Fibroblast of skin of scalp (primary cell): Measurements from ENCODE around the gene EPO. TPM values are rescaled to one million over a fixed set of nuclear protein-coding genes. Genes with fewer than 3 reads are reported as not detected.
A peak's percentile ranks its signal among the peaks of the same experiment; 100 is the strongest.

Experiments used
- DNase-seq: peaks from one replicate; pipeline ENCODE4 v3.0.0-alpha.2; 2013
- polyA plus RNA-seq, 2 experiments: library from polyadenylated mRNA; unstranded; fragments of 120-200 nt; gene quantifications; one replicate each; pipeline ENCODE4 v1.2.1, GENCODE V29; 2013; ENCODE audit not compliant: insufficient read length in 2 of 2

The EPO gene
- polyA plus RNA-seq (2013, experiment 1 of 2; ENCODE audit: insufficient read length): not detected
- polyA plus RNA-seq (2013, experiment 2 of 2; ENCODE audit: insufficient read length): not detected

DNA sequence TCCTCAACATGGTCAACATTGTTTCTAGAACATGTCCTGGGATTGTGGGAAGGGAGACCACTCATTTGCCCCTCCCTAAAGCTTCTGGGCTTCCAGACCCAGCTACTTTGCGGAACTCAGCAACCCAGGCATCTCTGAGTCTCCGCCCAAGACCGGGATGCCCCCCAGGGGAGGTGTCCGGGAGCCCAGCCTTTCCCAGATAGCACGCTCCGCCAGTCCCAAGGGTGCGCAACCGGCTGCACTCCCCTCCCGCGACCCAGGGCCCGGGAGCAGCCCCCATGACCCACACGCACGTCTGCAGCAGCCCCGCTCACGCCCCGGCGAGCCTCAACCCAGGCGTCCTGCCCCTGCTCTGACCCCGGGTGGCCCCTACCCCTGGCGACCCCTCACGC lies at the start of gene EPO:
EPO (plus strand) TSS at position 190 of the 392 bp plus-strand sequence. CDS start 513 bp downstream, outside the sequence.
- no peak for DNase-seq

DNA sequence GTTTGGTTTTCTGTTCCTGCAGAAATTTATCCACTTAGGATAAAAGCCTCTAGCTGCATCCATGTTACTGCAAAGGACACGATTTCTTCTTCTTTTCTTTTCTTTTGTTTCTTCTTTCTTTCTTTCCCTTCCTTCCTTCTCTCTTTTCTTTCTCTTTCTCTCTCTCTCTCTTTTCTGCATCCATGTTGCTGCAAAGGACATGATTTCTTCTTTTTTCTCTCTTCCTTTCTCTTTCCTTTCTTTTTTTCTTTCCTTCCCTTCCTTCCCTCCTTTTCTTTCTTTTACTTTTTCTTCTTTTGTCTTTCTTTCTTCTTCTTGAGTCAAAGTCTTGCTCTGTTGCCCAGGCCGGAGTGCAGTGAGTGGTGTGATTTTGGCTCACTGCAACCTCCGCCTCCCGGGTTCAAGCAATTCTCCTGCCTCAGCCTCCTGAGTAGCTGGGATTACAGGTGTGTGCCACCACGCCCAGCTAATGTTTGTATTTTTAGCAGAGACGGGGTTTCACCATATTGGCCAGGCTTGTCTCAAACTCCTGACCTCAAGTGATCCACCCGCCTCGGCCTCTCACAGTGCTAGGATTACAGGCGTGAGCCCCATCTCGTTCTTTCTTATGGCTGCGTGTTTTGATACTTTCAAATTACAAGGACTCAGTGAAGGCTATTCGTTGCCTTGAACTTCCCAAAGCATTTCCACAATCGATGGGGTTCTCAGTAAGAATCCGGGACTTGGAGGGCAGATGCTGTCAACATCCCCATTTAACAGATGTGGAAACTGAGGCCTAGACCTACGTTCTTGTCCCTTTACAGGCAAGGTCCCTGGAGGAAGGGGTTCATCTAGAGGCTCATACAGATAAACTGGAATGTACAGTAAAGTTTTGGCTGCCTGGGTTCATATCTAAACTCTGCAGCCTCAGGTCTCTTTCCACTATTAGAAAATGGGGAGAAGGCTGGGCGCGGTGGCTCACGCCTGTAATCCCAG lies 48.6 kb upstream of the EPO start:
- no peak for DNase-seq

DNA sequence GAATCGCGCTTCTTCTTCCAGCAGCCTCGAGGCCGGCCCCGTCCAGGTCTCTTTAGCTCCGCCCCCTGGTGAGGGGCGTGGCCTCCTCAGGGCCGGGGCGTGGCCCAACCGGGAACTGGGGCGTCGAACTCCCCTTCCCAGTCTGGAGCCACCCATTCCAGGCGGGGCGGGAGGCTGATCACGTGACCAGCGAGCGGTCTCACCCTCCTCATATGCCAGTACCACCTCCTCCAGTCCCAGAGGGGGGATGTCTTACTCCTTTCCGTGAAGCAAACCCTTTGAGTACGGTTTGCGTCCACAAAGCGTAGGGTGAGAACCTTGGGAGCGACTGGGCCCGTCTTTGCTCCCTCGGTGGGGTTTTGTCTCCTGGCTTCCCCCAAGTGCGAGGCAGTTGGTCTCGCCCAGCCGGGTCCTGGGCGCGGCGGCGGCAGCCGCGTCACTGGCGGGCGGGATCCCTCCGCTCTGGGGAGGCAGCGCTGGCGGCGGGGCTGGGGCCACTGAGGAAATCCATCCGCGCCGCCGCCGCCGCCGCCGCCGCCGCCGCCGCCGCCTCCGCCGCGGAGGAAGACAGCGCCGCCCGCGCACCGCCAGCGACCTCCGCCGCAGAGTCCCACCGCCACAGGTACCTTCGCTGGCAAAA lies 46.8 kb upstream of the EPO start, which contains the start of gene GNB2:
GNB2 (plus strand) TSS at position 439 of the 640 bp plus-strand sequence. CDS start 2,526 bp downstream, outside the sequence.
- DNase-seq: peak; percentile 100

DNA sequence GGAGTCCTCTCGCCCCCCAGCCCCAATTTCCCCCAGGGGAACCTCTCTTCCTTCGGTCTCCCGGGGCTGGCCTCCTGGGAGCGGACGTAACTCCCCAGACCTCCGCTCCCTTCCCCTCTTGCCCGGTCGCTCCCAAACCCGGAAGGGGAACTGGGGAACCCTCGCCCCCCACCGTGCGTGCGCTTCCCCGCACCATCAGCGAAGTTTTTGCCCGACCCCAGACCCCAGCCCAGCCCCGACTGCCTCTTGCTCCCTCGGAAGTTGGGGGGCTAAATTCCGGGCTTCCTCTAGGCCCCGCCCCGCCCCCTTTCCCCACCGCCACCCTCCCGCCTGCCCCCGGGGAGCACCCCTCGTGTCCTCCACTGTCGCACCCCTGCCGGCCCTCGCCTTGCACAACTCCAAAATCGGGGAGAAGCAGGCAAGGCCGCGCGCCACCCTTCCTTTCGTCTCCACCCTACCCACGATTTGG lies 46.3 kb upstream of the EPO start:
- DNase-seq: no peak

DNA sequence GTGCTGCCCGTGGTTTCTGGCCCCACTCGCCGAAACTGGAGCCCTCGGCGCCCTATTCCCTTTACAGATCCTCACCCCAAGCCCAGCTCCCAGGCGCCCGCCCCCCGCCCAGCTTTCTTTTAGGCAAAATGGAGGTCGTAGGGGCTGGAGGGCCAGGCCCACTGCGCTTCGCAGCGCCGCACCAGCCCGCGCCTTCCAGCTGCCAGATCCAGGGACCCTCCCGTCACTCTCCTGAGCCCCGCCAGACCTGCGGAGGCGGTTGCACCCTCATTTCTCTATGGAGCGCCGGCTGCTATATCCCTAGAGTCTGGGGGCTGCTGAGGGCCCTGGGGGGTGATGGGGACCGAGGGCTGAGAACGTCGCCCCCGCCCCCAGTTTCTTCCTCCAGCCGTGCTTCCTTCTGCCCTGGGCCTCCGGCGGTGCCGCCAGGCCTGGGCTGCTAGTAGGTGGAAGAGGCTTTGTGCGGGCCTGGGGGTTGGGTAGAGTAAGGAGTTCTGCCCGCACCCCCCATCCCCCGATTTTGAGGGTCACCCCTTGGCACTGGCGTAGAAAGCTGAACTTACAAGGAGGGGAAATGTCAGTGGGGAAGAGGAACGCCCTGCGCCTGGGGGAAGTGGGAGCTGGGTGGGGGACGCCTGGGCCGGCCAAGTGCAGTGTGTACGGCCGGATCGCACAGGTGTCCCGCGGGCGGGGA lies 45.7 kb upstream of the EPO start:
- no peak for DNase-seq

DNA sequence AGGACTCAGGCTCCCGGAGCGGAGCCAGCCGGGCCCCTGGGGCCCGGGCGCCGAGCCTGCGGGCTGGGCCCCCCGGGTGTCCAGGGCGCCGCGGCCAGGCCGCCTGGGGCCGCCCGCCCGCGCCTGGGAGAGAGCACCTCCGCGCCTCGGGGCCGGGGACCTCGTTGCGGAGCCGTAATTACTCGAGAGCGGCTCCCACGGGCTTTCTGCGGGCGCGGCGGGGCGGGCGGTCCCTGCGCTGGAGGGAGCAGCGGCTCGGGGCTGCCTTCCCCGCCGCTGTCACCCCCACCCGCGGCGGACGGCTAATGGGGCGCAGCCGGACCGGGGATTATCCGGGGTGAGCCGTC lies 45.2 kb upstream of the EPO start:
- no peak for DNase-seq

DNA sequence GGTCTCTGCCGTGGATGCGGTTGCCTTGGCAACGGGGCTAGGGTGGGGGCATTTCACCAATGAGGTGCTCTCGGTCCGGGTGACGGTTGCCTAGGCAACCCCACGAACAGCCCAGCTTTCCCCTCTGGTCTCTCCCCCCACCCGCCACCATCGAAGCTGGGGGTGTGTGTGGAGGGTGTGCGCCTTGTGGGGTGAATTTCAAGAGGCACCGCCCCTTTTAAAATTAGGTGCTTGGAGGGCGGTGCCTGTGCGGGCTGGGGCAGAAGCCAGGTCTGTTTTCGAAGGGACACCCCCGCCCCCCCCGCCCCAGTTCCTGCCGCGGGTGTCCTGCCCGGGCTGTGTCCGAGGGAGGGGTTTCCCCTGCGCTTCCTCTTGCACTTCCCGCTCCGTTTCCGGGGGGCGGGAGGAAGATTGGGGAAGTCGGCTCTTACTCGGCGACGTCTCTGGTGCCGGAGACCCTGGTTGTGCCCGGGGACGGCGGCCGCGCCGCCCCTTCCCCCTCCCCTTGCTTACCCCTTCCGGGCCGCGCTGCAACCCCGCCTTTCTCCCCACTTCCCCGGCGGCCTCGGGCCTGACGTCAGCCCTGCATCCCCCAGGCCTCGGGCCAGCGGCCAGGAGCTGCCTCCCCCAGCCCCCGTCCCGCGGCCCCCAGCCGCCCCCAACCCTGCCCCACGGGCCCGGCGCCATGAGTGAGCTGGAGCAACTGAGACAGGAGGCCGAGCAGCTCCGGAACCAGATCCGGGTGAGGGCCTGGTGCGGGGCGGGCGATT lies 44.5 kb upstream of the EPO start:
- peak; percentile 65 for DNase-seq

DNA sequence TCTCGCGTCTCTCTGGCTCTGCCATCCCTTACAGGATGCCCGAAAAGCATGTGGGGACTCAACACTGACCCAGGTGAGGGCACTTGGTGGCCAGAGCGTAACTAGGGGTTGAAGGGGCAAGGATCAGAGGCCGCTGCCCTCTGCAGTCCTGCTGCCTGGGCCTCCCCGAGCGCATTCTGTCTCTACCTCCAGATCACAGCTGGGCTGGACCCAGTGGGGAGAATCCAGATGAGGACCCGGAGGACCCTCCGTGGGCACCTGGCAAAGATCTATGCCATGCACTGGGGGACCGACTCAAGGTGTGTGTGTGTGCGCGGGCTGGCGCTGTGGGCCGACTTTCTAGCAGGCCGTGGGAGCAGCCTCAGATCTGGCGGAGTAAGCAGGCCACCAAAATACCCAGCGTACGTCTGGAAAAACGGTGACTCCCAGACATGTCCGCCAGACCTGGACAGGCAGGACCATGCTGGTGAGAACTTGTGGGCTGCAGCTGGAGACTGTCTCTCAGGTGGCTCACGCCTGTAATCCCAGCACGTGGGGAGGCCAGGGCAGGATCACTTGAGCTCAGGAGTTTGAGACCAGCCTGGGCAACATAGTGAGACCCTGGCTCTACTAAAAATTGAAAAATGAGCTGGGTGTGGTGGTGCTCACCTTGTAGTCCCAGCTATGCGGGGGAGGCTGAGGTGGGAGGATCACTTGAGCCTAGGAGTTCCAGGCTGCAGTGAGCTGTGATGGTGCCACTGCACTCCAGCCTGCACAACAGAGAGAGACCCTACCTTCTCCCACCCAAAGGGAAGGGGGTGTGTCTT lies 43.6 kb upstream of the EPO start:
- DNase-seq: no peak

DNA sequence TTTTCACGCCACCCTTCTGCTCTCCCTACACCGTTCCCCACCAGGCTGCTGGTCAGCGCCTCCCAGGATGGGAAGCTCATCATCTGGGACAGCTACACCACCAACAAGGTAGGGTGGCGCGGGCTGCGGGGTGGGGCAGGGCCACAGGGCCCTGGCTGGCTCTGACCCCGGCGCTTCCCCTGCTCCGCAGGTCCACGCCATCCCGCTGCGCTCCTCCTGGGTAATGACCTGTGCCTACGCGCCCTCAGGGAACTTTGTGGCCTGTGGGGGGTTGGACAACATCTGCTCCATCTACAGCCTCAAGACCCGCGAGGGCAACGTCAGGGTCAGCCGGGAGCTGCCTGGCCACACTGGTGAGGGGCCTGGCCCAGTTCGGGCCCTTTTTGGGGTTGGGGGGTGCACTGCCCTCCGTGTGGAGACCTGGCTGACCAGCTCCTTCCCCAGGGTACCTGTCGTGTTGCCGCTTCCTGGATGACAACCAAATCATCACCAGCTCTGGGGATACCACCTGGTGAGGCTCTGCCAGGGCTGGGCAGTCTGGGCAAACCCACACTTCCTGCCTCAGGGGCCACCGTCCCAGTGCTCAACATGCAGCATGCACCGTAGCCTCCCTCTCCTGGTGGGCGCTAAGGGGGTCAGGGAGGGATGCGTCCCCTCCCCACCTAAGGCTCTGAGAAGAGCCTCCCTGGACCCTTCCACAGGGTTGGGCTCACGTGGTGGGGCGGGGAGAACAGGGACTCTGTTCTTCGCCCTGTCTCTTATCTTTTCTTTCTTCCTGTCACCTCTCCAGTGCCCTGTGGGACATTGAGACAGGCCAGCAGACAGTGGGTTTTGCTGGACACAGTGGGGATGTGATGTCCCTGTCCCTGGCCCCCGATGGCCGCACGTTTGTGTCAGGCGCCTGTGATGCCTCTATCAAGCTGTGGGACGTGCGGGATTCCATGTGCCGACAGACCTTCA lies 42.7 kb upstream of the EPO start:
- DNase-seq: no peak

DNA sequence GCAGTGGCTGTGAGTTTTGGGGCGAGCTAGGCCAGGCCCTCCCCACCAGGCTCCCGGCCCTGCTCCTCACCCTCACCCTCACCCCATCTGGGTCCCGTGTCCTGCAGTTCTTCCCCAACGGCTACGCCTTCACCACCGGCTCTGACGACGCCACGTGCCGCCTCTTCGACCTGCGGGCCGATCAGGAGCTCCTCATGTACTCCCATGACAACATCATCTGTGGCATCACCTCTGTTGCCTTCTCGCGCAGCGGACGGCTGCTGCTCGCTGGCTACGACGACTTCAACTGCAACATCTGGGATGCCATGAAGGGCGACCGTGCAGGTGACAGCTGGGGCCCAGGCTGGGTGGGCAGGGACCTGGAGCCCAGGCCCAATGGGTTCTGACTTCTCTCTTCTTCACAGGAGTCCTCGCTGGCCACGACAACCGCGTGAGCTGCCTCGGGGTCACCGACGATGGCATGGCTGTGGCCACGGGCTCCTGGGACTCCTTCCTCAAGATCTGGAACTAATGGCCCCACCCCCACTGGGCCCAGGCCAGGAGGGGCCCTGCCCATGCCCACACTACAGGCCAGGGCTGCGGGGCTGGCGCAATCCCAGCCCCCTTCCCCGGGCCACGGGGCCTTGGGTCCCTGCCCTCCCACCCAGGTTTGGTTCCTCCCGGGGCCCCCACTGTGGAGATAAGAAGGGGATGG lies 41.8 kb upstream of the EPO start:
- DNase-seq: no peak

DNA sequence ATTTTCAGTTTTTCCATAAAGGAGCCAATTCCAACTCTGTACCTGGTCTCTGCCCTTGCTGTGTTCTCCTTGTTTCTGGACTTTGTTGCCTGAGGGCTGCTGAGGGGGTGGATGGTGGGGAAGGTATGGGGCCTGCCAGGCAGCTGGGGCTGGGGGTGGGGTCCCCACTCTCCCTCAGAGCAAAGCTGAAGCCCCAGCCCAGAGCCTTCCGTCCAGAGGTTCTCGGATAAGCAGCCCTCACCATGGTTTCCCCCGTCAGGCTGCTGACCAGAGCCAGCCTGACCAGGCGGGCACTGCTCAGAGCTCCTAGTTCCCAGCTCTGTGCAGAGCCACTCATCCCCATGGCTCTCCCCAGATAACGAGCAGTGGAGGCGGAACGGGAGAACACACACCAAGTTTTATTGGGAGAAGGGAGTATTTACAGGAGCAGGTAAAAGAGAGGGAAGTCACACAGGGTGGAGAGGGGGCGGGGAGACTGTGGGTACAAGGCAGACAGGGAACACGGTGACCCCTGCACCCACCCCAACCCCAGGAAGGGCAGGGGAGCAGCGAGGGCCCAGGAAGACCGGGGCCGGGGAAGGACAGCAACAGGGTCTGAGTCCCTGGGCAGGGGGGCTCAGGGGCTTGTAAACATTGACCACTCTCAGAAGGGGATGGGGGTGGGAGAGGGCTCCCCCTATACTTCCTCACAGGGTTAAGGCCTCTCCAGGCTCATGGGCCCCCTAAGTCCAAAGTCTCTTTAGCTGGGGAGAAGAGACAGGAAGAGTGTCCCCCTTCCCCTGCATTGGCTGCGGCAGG lies 40.9 kb upstream of the EPO start:
- DNase-seq: no peak

DNA sequence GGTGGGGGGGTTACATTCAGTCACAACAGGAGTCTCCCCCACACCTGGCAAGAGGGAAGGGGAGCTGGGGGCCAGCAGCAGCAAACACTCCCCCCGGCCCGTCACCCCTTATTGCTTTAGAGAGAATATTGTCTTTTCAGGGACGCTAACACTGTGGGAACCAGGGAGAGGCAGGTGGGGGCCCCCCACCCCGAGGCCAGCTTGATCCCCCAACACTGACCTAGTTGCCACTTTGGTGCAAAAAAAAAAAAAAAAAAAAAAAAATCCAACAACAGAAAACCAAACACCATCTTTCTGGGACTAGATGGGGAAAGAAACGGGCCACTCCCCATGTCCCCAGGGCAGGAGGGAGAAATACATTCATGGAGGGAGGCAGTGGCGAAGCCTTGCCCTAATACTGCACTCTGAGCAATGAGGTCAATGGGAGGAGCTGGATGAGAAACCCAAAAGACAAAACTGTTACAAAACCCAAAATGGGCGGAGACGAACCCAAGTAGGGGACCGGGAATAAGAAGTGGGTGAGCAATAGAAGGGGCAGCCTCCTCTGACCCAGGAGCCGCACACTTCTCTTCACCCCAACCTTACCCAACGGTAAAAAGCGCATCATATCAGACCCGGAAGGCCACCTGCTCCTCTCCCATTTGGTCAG lies 40.2 kb upstream of the EPO start:
- DNase-seq: no peak

DNA sequence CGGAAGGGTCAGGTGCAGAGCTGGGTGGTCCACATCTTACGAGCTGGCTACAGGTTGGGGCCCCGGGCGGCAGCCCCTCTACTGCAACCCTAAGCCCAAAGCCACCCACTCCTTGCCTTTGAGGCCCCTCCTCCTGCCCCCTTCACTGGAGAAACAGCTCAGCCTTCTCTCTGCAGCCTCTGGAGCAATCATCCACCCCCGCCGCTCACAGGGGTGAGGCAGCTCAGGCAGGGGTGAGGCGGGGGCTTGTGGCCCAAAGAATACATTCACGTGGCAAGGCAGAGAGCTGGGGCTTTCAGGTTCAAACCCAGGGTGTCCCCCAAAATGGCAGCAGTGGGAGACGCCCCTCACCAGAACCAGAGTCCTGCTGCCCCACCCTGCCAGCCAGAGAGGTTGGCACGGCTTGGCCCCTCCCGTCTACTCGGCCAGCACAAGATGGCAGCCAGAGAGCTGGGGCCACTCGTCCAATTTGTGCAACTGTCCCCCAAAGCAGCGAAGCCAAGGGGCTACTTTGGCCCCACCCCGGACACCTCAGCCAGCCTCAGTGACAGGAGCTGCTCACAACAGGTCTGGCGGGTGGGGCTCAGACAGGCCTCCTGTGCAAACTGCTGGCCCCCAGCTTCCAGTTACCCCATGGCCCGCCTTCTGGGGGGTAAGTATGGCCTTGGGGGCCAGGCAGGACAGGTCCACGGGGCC lies 39.5 kb upstream of the EPO start:
- no peak for DNase-seq

DNA sequence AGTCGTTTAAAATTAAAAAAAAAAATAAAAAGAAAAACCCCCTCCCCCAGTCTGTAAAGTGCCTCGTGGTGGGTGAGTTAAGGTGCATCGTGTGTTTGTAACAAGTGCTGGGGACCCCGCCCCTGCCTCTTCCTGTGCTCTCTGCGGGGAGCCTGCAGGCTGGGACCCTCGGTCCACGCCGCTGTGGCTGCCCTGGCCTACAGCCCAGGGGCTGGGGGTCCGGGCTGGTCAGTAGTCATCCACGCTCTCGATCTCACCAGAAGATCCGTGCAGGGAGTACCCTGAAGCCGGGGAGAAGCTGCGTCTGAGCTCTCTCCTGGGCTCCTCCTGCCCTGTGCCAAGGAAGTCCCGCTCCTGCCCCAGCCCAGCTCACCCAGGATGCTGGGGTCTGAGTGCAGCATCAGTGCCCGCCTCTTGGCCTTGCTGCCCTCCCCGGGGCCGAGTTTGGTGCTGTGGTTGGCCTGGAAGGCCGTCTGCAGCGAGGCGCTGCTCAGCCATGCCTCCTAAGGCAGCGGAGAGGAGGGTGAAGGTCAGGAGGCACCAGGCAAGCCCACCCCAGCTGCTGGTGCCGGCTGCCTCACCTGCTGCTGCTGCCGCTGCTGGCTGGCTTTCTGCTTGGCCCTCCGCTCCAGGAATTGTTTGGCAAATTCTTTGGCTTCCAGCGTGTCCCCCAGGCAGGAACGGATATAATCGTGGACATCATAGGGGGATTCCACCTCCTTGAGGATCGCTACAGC lies 38.6 kb upstream of the EPO start:
- no peak for DNase-seq

DNA sequence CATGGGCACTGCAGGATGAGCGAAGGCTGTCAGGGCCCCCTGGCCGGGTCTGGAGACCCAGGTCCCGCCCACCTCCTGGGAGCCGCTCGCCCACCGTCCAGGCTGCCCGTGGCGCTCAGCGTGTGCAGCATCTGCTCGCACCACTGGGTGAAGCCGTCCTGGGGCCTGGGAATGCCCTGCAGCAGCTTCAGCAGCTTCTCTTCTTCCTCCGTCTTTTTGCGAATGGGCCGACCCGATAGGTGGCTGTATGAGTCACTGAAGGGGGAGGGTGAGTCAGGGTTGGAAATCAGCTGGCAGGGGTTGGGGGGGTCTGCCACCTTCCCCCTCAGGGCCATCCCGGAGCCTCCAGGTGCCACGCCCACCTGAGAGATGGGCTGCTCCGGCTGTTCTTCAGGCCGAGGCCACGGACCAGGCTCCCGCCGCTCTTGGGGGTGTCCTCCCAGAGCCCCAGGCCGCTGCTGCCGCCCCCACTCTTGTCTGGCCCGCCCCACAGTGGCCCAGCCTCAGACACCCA lies 38.0 kb upstream of the EPO start:
- peak; percentile 25 for DNase-seq

DNA sequence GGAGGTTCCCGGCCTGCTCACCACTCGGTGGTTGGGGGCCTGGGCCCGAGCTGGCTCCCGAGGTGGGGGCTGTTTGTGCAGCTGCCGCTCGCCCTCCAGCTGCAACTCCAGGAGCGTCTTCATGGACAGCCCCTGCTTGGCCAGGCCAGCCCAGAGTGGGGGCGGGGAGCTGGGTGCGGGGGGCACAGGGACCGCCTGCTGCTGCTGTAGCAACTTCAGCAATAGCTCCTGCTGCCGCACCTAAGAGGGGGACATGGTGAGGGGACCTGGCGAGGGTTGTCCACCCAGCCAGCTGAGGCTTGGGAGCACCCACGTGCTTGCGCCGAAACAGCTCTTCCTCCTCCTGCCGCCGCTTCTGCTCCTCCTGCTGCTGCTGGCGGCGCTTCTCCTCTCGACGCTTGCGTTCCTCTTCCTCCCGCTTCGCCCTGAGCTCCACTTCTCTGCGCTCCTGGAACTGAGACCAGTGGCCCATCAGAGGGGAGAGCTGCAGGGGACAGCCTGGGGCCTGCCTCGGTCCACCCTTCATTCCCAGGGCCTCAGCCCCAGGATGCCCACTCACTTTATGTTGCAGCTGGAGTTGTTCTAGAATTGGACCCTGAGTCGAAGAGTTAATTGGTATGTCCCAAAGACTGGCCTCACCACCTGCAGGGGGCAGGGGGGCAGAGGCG lies 37.1 kb upstream of the EPO start:
- DNase-seq: no peak
